ENCODE measurements around the gene NUDT11. TPM values are rescaled to one million over a fixed set of nuclear protein-coding genes. Genes with fewer than 3 reads are reported as not detected.

NUDT11 gene
- total RNA-seq (2022; extraction: Qiagen RNA extraction) = 2.7 to 3.6 TPM (median 2.8 TPM) in 5 replicates

GRCh38 chrX:51496501-51497291 lies at the start of gene NUDT11:
Gene NUDT11 (minus strand): TSS chrX:51496592. CDS start chrX:51496444, 148 bp downstream.

Other genes starting within 250 kb of the NUDT11 start
- 1.1 to 1.9 TPM (median 1.4 TPM) in 5 replicates for gene NUDT10, start 163.8 kb downstream of the NUDT11 start, total RNA-seq (2022; extraction: Qiagen RNA extraction)
- gene CENPVL3, start 122.3 kb upstream of the NUDT11 start, total RNA-seq (2022; extraction: Qiagen RNA extraction) = 0.08 to 0.26 TPM (median 0.15 TPM) in 5 replicates
- gene CENPVL2, start 186.2 kb upstream of the NUDT11 start, total RNA-seq (2022; extraction: Qiagen RNA extraction) = not detected in 5 replicates
- not detected in 5 replicates for gene CENPVL1, start 213.9 kb upstream of the NUDT11 start, total RNA-seq (2022; extraction: Qiagen RNA extraction)
- 7.5 to 9.9 TPM (median 8.4 TPM) in 5 replicates for gene GSPT2, start 246.8 kb upstream of the NUDT11 start, total RNA-seq (2022; extraction: Qiagen RNA extraction)